Measurements from ENCODE around the gene CRYGA. TPM values are rescaled to one million over a fixed set of nuclear protein-coding genes. Genes with fewer than 3 reads are reported as not detected.
A peak's percentile ranks its signal among the peaks of the same experiment; 100 is the strongest.

The CRYGA gene
- total RNA-seq, 1 donor from 2014 or later, result not detected

DNA sequence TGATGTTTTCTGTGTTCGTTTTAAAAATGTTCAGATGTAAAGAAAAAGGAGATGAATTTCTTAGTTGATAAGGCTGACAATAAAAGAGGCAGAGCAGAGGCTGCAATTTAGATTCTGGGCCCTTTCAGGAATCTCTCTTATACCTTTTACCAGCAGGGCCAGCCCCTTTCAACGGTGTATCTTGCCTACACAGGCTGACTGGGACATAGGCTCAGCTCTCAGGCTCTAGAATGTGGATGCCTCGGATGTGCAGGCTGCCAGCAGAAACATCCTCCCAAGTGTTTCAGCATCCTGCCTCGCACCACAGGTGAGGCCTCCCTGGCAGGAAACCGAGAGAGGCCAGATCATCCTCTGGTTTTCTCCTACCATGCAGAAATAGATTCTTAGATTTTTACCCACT, 23.1 kb upstream of the CRYGA start:
- H3K27ac Mint-ChIP-seq, result no peak overlapping the region
- peaks cover 72% of the 10 kb centered on the region for H3K4me1 Mint-ChIP-seq
- peak overlapping the region; percentile 65 for H2AFZ ChIP-seq (replicated peaks)
- peaks cover 69% of the 10 kb centered on the region for H3K4me1 ChIP-seq
- H3K9me3 ChIP-seq (ENCODE audit: low read depth), result no peaks in the 10 kb centered on the region
- H3K4me3 Mint-ChIP-seq, result no peak overlapping the region
- H3K9ac ChIP-seq, result no peak overlapping the region
- peaks cover 46% of the 10 kb centered on the region for H3F3A ChIP-seq (ENCODE audit: low read depth)
- H3K27ac ChIP-seq, result no peak overlapping the region
- TF ChIP-seq EZH2 (IDR thresholded peaks at IDR 0.05) (no peak), EZH2phosphoT487 (IDR thresholded peaks at IDR 0.05) (no peak)
- TF ChIP-seq, protein P1, sequence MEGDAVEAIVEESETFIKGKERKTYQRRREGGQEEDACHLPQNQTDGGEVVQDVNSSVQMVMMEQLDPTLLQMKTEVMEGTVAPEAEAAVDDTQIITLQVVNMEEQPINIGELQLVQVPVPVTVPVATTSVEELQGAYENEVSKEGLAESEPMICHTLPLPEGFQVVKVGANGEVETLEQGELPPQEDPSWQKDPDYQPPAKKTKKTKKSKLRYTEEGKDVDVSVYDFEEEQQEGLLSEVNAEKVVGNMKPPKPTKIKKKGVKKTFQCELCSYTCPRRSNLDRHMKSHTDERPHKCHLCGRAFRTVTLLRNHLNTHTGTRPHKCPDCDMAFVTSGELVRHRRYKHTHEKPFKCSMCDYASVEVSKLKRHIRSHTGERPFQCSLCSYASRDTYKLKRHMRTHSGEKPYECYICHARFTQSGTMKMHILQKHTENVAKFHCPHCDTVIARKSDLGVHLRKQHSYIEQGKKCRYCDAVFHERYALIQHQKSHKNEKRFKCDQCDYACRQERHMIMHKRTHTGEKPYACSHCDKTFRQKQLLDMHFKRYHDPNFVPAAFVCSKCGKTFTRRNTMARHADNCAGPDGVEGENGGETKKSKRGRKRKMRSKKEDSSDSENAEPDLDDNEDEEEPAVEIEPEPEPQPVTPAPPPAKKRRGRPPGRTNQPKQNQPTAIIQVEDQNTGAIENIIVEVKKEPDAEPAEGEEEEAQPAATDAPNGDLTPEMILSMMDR (IDR thresholded peaks at IDR 0.05), result no peak
- no peaks in the 10 kb centered on the region for H3K79me2 ChIP-seq (ENCODE audit: low read depth)
- no peak for DNase-seq (ENCODE audit: low spot score)
- H3K27me3 Mint-ChIP-seq (ENCODE audit: insufficient read depth, low read depth), result peaks cover 5% of the 10 kb centered on the region
- H3K4me3 ChIP-seq, result no peak overlapping the region
- H3K9me3 Mint-ChIP-seq, result no peaks in the 10 kb centered on the region
- H3K27me3 ChIP-seq, result no peaks in the 10 kb centered on the region
- no peaks in the 10 kb centered on the region for H3K36me3 ChIP-seq
- peak overlapping the region; percentile 14 for H3K4me2 ChIP-seq
- H4K20me1 ChIP-seq (ENCODE audit: low read depth), result no peaks in the 10 kb centered on the region
- H3K36me3 Mint-ChIP-seq, result no peaks in the 10 kb centered on the region

DNA sequence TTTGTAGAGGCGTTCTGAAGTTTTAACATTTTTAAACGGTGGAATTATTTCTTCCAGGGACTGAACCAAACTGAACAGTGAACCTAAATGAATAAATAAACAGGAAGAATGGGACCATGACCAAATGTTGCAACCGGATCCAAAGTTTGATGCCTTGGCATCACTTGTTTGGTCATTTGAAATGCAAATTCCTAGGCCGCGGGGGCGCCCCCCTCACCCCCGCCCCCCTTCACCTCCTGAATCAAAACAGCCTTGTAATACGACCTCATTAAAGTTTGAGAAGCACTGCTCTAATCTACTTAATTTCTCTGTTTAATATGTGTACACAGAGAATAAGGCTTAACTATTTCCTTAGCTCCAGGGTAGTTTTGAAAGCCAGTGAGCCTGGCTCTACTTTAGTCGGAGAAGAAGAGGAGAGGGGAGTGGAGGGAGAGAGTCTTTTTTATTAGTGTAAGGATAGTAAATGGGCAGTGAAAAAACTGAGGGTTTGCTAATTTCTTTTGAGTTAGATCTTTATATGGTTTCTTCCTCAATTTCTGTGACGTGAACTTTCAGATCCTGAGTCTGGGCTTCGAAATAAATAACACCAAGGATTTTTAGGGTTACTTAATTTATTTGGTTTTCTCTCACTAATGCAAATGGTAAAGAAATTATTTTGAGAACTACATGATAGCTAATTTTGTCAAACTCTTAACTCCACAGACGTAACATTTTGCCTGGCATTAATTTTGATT, 20.8 kb upstream of the CRYGA start:
- H3K27ac ChIP-seq, result no peak overlapping the region
- H3K27me3 Mint-ChIP-seq (ENCODE audit: insufficient read depth, low read depth), result no peaks in the 10 kb centered on the region

DNA sequence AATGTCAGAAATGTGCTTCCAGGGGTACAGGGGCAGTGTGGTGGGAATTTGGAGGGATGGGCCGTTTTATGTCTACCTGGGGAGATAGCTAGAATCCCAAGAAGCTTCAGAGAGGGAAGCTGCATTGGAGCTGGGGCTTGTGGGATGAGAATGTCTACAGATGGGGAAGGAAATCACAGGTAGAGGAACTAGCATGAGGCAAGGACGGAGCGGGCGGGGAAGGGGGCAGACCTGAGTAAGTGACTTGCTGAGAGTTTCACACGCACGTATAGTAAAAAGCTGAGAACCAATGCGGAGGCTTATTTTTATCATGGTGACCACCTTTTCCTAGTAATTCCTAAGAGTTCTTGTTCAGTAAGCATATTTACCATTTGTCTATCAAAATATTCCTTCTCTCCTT, 20.1 kb upstream of the CRYGA start:
- Histone ChIP-seq H3K36me3 (no peaks in the 10 kb centered on the region), H3K4me2 (peak overlapping the region; percentile 70), H3K79me2 (ENCODE audit: low read depth) (no peaks in the 10 kb centered on the region), H3K27ac (no peak overlapping the region), H3K4me3 (peak overlapping the region; percentile 33), H3K27me3 (no peaks in the 10 kb centered on the region), H3F3A (ENCODE audit: low read depth) (peaks cover 31% of the 10 kb centered on the region), H3K9me3 (ENCODE audit: low read depth) (no peaks in the 10 kb centered on the region), H3K9ac (no peak overlapping the region), H2AFZ (replicated peaks) (peak overlapping the region; percentile 87), H4K20me1 (ENCODE audit: low read depth) (no peaks in the 10 kb centered on the region), H3K4me1 (peaks cover 43% of the 10 kb centered on the region)
- H3K9me3 Mint-ChIP-seq, result no peaks in the 10 kb centered on the region
- no peak overlapping the region for H3K27ac Mint-ChIP-seq
- H3K4me1 Mint-ChIP-seq, result peaks cover 46% of the 10 kb centered on the region
- DNase-seq (ENCODE audit: low spot score), result peak; percentile 37
- H3K27me3 Mint-ChIP-seq (ENCODE audit: insufficient read depth, low read depth), result no peaks in the 10 kb centered on the region
- no peaks in the 10 kb centered on the region for H3K36me3 Mint-ChIP-seq
- TF ChIP-seq EZH2phosphoT487 (IDR thresholded peaks at IDR 0.05) (no peak), EZH2 (IDR thresholded peaks at IDR 0.05) (no peak)
- TF ChIP-seq, protein P1 (IDR thresholded peaks at IDR 0.05), result no peak
- peak overlapping the region; percentile 14 for H3K4me3 Mint-ChIP-seq

More for the DNA sequence above, 20.8 kb upstream of the CRYGA start:
- H3K36me3 ChIP-seq, result no peaks in the 10 kb centered on the region
- H3K4me3 ChIP-seq, result peak overlapping the region; percentile 33
- peak overlapping the region; percentile 87 for H2AFZ ChIP-seq (replicated peaks)
- no peaks in the 10 kb centered on the region for H3K27me3 ChIP-seq
- H3K9me3 Mint-ChIP-seq, result no peaks in the 10 kb centered on the region
- no peaks in the 10 kb centered on the region for H3K36me3 Mint-ChIP-seq
- peaks cover 49% of the 10 kb centered on the region for H3K4me1 ChIP-seq
- no peaks in the 10 kb centered on the region for H3K9me3 ChIP-seq (ENCODE audit: low read depth)
- no peak overlapping the region for H3K27ac Mint-ChIP-seq
- peak; percentile 24 for DNase-seq (ENCODE audit: low spot score)
- no peaks in the 10 kb centered on the region for H3K79me2 ChIP-seq (ENCODE audit: low read depth)
- peak overlapping the region; percentile 41 for H3K4me3 Mint-ChIP-seq
- no peak for TF ChIP-seq EZH2 (IDR thresholded peaks at IDR 0.05)
- no peak for TF ChIP-seq EZH2phosphoT487 (IDR thresholded peaks at IDR 0.05)
- TF ChIP-seq, protein P1 (IDR thresholded peaks at IDR 0.05), result no peak
- H3K4me2 ChIP-seq, result peak overlapping the region; percentile 70
- no peaks in the 10 kb centered on the region for H4K20me1 ChIP-seq (ENCODE audit: low read depth)
- H3K4me1 Mint-ChIP-seq, result peaks cover 52% of the 10 kb centered on the region
- H3F3A ChIP-seq (ENCODE audit: low read depth), result peaks cover 34% of the 10 kb centered on the region
- no peak overlapping the region for H3K9ac ChIP-seq

All from neural progenitor cell (in vitro differentiated cells).